ENCODE measurements around the gene MYO16.

DNA sequence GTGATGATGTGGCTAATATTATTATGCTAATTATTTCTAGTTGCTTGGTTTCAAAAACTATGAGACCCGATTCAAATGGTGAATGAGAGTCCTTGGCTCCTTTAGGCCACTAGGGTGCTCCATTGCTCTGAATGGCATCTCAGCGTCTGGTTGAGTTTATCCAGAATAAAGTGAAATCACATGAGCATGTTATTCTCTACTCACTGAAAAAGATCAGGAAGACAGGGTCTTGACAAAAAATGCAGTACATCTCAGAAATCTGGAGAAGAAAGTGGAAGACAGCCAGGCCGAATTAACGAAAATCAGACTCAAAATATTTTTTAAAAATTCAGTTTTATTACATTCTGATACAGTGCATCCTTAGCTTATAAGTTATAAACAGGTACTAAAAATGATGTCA, 516.2 kb downstream of the MYO16 start:
- TF ChIP-seq, protein P1, sequence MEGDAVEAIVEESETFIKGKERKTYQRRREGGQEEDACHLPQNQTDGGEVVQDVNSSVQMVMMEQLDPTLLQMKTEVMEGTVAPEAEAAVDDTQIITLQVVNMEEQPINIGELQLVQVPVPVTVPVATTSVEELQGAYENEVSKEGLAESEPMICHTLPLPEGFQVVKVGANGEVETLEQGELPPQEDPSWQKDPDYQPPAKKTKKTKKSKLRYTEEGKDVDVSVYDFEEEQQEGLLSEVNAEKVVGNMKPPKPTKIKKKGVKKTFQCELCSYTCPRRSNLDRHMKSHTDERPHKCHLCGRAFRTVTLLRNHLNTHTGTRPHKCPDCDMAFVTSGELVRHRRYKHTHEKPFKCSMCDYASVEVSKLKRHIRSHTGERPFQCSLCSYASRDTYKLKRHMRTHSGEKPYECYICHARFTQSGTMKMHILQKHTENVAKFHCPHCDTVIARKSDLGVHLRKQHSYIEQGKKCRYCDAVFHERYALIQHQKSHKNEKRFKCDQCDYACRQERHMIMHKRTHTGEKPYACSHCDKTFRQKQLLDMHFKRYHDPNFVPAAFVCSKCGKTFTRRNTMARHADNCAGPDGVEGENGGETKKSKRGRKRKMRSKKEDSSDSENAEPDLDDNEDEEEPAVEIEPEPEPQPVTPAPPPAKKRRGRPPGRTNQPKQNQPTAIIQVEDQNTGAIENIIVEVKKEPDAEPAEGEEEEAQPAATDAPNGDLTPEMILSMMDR (IDR thresholded peaks at IDR 0.05), result peak; percentile 44 to 78 (median 54)
- TF ChIP-seq POLR2A (IDR thresholded peaks at IDR 0.05), result no peak
